Pancreas (tissue), 10 donors: ENCODE results near the gene FBRS. TPM values are rescaled to one million over a fixed set of nuclear protein-coding genes. Genes with fewer than 3 reads are reported as not detected.

Experiments used
- ATAC-seq, 4 donors: fragments of 200-7000 bp; cut with Tn5 transposase; one replicate each; pipeline versions ENCODE4 v1.8.0 to v1.9.1; 2020; ENCODE audit warnings: mild to moderate bottlenecking in 4 of 4, moderate library complexity in 4 of 4
- DNase-seq, 6 donors: peaks; one replicate each; pipeline ENCODE4 v3.0.0-alpha.2; 2020
- FAIRE-seq: peaks from 2 replicates; lab custom pipeline; 2012; peaks lifted over from hg19 to GRCh38; lab: Jason Lieb, UNC
- H3K27ac ChIP-seq, 4 donors: fragments of 200-600 bp; sonication (generic); 1 replicate in 3 of 4; 2 replicates in 1 of 4; pipeline versions ENCODE4 v1.5.0 to v1.8.0; 2020
- H3K27me3 ChIP-seq, 4 donors: fragments of 200-600 bp; one replicate each; pipeline ENCODE4 v1.8.0; 2021
- H3K36me3 ChIP-seq, 3 donors: fragments of 200-600 bp; sonication (generic) in 1 of 3; one replicate each; pipeline versions ENCODE4 v1.5.0 to v1.8.0; 2020 to 2021
- H3K4me1 ChIP-seq, 3 donors: fragments of 200-600 bp; one replicate each; pipeline ENCODE4 v1.8.0; 2021
- H3K4me3 ChIP-seq, 4 donors: fragments of 200-600 bp; sonication (generic) in 2 of 4; one replicate each; pipeline versions ENCODE4 v1.5.0 to v1.8.0; 2020 to 2021
- H3K9me3 ChIP-seq, 4 donors: fragments of 200-600 bp; one replicate each; pipeline ENCODE4 v1.8.0; 2021
- CTCF ChIP-seq, 4 donors: fragments of 200-600 bp; sonication (generic) in 3 of 4; IDR thresholded peaks; one replicate each; pipeline versions ENCODE4 v1.5.0 to v1.8.0; 2021; ENCODE audit warnings: antibody characterized with exemption in 4 of 4
- WGBS, 2 donors: extraction: QIAGEN DNeasy Blood & Tissue Kit; methylation state at CpG; one replicate each; pipeline ENCODE4 v1.1.7; 2013; 5-methylcytosine and 5-hydroxymethylcytosine counted together
- intact Hi-C, 3 donors: fragments of 100-400 bp; cut with DNase I; formaldehyde crosslinking; loops; one replicate each; pipeline versions ENCODE4 v1.11.1 to v1.14.2; 2022
- polyA plus RNA-seq, 2 donors: library from polyadenylated mRNA; stranded (reverse); fragments of 200-250 nt; gene quantifications; one replicate each; pipeline ENCODE4 v1.2.3, GENCODE V29; 2013
- total RNA-seq, 6 donors: library from RNA; stranded (reverse); fragmentation: NEBNext Ultra II Directional in 4 of 6; extraction: Animal tissue kit (Norgen Biotek cat#: 25700) in 4 of 6; gene quantifications; one replicate each; pipeline versions ENCODE4 v1.2.1 to v1.2.4, GENCODE V29; 2021 to 2023
- donor health status: healthy with polysubstance abuse.
- donor health status: DM: no; HTN: no; CAD: no; lungs with moderate emphysema.
- donor health status: DM: no; HTN: no; CAD: no.
- donor health status: control.
- donor health status: control.
- donor health status: Bipolar disorder and iron deficiency.
- donor health status: DM: yes; HTN: yes; CAD: no.
- donor health status: DM: no; HTN: no; CAD: no.
- donor health status: DM: no; HTN: no; CAD: no.
- donor health status: DM: yes; HTN: yes; CAD: no.

FBRS gene
- total and polyA plus RNA-seq, 8 donors, result 16.1 to 60.0 (median 24.8) TPM

DNA sequence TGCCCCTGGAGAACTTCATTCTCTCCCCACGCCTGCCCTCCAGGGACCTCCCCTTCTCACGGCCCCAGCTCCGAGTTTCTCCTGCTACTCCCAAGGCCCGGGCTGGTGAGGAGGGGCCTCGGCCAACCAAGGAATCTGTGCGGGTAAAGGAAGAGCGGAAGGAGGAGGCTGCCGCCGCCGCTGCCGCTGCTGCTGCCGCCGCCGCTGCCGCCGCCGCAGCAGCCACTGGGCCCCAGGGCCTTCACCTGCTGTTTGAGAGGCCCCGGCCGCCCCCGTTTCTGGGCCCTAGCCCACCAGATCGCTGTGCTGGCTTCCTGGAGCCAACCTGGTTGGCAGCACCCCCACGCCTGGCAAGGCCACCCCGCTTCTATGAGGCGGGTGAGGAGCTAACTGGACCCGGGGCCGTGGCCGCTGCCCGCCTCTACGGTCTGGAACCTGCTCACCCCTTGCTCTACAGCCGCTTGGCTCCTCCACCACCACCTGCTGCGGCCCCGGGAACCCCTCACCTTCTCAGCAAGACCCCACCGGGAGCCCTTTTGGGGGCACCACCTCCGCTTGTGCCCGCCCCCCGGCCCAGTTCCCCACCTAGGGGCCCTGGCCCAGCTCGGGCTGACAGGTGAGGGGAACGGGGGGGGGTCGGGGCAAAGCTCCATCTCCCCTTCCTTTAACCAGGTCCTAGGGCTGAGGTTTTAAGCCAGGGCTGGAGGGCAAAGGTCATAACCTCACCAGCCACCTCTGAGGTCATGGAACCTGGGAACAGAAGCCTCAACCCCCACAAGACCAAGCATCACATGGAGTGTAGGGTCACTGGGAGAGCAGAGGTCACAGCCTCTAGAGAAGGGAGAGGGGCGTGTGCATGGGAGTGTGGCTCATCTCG lies 11.0 kb downstream of the FBRS start:
- TF ChIP-seq CTCF (IDR thresholded peaks at IDR 0.05), result no peak
- FAIRE-seq (no peak), ATAC-seq (peak in 1 of 4 donors; percentile 6), DNase-seq (peak in 2 of 6 donors; percentile 38 to 74)
- Histone ChIP-seq H3K4me3 (no peak overlapping the region), H3K27ac (no peak overlapping the region), H3K36me3 (peaks cover 2 to 60% (median 52%) of the 10 kb centered on the region in 3 donors), H3K4me1 (no peaks in the 10 kb centered on the region), H3K9me3 (no peaks in the 10 kb centered on the region), H3K27me3 (no peaks in the 10 kb centered on the region)
- WGBS, 2 donors, result 94 to 96% methylated on average over 38 to 41 of the region's 41 CpGs
- intact Hi-C loops, result loop anchor here in 1 of 3 donors (10.0 kb wide), 1 partner anchor 246 kb away; no protein-coding TSS in a partner anchor

- intact Hi-C loops, result loop anchor here in 1 of 3 donors (10.0 kb wide), 1 partner anchor 245 kb away; no protein-coding TSS in a partner anchor
- Histone ChIP-seq H3K9me3 (no peaks in the 10 kb centered on the region), H3K27ac (no peak overlapping the region), H3K4me3 (no peak overlapping the region), H3K4me1 (no peaks in the 10 kb centered on the region), H3K36me3 (peaks cover 2 to 51% (median 43%) of the 10 kb centered on the region in 3 donors), H3K27me3 (no peaks in the 10 kb centered on the region)
- DNase-seq (peak in 1 of 6 donors; percentile 22), FAIRE-seq (no peak), ATAC-seq (peak in 1 of 4 donors; percentile 14)
- TF ChIP-seq CTCF (IDR thresholded peaks at IDR 0.05), result no peak
- 86 to 87% methylated on average over 14 of the region's 14 CpGs for WGBS, 2 donors
Measured at GRCh38 chr16:30669903-30670824, 11.9 kb downstream of the FBRS start.

DNA sequence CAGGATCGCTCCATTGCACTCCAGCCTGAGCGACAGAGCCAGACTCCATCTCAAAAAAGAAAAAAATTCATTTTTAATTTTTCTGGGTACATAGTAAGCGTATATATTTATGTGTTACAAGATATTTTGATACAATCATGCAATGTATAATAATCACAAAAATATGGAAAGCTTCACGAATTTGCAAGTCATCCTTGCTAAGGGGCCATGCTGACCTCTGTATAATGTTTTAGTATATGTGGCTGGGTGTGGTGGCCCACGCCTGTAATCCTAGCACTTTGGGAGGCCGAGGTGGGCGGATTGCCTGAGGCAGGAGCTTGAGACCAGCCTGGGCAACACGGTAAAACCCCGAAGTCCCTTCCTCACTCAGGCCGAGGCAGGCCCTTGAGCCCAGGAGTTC lies 16.9 kb downstream of the FBRS start:
- intact Hi-C loops, result no loop called here
- H3K27me3 ChIP-seq, result no peaks in the 10 kb centered on the region
- WGBS, 2 donors, result 79 to 83% methylated on average over 10 of the region's 10 CpGs
- TF ChIP-seq CTCF (IDR thresholded peaks at IDR 0.05), result no peak
- H3K4me1 ChIP-seq, result no peaks in the 10 kb centered on the region
- H3K9me3 ChIP-seq, result no peaks in the 10 kb centered on the region
- ATAC-seq (no peak), FAIRE-seq (no peak), DNase-seq (no peak)
- H3K4me3 ChIP-seq, result no peak overlapping the region
- H3K36me3 ChIP-seq, result peaks cover 0 to 2% (median 0%) of the 10 kb centered on the region in 3 donors
- no peak overlapping the region for H3K27ac ChIP-seq

DNA sequence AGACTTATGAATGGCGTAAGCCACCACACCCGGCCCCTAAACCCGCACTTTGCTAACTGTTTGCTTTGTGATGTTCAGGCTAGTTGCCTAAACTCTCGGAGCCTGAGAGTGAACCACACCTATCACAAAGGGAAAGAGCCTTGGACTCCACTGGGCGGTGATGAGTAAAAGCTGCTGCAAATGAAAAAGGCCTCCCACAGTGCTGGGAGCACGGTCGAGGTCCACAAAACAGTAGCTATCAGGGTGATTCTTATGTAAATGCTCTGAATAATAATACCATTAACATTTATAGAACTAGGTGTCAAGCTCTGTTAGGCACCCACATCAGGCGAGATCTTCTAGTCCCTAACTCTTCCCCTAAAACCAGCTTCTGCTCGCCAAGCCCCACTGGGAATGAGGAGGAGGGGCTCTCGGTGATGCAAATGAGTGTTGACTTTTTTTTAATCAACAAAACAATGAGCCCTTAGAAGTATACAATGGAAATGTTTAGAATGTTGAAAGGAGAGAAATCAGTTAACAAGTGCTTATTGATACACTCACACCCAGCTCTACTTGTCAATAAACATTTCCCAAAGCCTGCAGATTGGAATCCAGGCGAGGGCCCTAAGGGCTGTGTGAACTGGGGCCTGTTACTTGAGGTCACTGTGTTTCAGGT lies 19.8 kb downstream of the FBRS start:
- 72 to 77% methylated on average over 11 of the region's 11 CpGs for WGBS, 2 donors
- FAIRE-seq (no peak), ATAC-seq (no peak), DNase-seq (no peak)
- H3K27me3 ChIP-seq, result no peaks in the 10 kb centered on the region
- intact Hi-C loops, result no loop called here
- H3K9me3 ChIP-seq, result no peaks in the 10 kb centered on the region
- no peaks in the 10 kb centered on the region for H3K4me1 ChIP-seq
- H3K27ac ChIP-seq, result no peak overlapping the region
- no peak overlapping the region for H3K4me3 ChIP-seq
- no peak for TF ChIP-seq CTCF (IDR thresholded peaks at IDR 0.05)
- H3K36me3 ChIP-seq, result no peaks in the 10 kb centered on the region
